K562 (cell line): Measurements from ENCODE around the gene VPS35L. TPM values are rescaled to one million over a fixed set of nuclear protein-coding genes. Genes with fewer than 3 reads are reported as not detected.

ENCODE experiments used
- ATAC-seq: fragments of 200-7000 bp; cut with Tn5 transposase; 3 replicates; pipeline ENCODE4 v1.9.1; 2020; ENCODE audit warnings: moderate library complexity
- BruUV-seq: library from RNA; stranded (reverse); fragments of 400-500 nt; replicated peaks from 2 replicates; lab custom pipeline; 2021; lab: Mats Ljungman, UMichigan
- CTCF ChIA-PET: fragments of 300-600 bp; formaldehyde crosslinking; extraction: SDS; loops from one replicate; lab custom pipeline; 2021; ENCODE audit warnings: low intra/inter-chr PET ratio; lab: Yijun Ruan, JAX
- POLR2A ChIA-PET: fragments of 300-600, 350-650 bp; sonication (Branson Sonifier 250); formaldehyde crosslinking; extraction: SDS; loops from one replicate; lab custom pipeline; 2021; ENCODE audit warnings: antibody characterized with exemption, inconsistent platforms; lab: Yijun Ruan, JAX
- DNase-seq, 4 experiments: peaks; one replicate each; pipeline versions ENCODE4 v3.0.0 to v3.0.0-alpha.2; 2011 to 2018; ENCODE audit warnings: low spot score in 3 of 4, mixed read lengths in 3 of 4; ENCODE audit errors: extremely low read depth in 1 of 4
- FAIRE-seq: peaks from 2 replicates; lab custom pipeline; 2011; peaks lifted over from hg19 to GRCh38; lab: Jason Lieb, UNC
- H2AFZ ChIP-seq: 2 replicates; pipeline ENCODE4 v1.6.0; 2011; ENCODE audit warnings: low read depth, low read length, control low read depth, inconsistent platforms
- H3K27ac ChIP-seq: fragments of 200-600 bp; 3 replicates; pipeline ENCODE4 v1.8.0; 2011; ENCODE audit warnings: low read depth, mild to moderate bottlenecking, control low read depth, inconsistent platforms, low read length, moderate library complexity, mixed read lengths; ENCODE audit errors: extremely low read depth
- H3K27me3 ChIP-seq, 2 experiments: fragments of 300-600 bp in 1 of 2; 2 replicates in 1 of 2; 3 replicates in 1 of 2; pipeline versions ENCODE4 v1.6.0 to v1.8.0; 2011; ENCODE audit warnings: inconsistent platforms in 2 of 2, low read length in 2 of 2, mild to moderate bottlenecking in 1 of 2, mixed read lengths in 1 of 2, moderate library complexity in 1 of 2; ENCODE audit not compliant: control insufficient read depth in 2 of 2, insufficient read depth in 2 of 2
- H3K36me3 ChIP-seq: fragments of 300-600 bp; 3 replicates; pipeline ENCODE4 v1.8.0; 2011; ENCODE audit warnings: mild to moderate bottlenecking, low read length, inconsistent platforms; ENCODE audit not compliant: control insufficient read depth, insufficient read depth
- H3K4me1 ChIP-seq, 2 experiments: fragments of 200-600 bp in 1 of 2; replicated peaks in 1 of 2; 2 replicates in 1 of 2; 3 replicates in 1 of 2; pipeline versions ENCODE4 v1.5.1 to v1.8.0; 2011; ENCODE audit warnings: inconsistent platforms in 2 of 2, low read length in 2 of 2, mild to moderate bottlenecking in 1 of 2, mixed read lengths in 1 of 2, moderate library complexity in 1 of 2; ENCODE audit not compliant: control insufficient read depth in 2 of 2, insufficient read depth in 2 of 2
- H3K4me2 ChIP-seq: 2 replicates; pipeline ENCODE4 v1.6.1; 2011; ENCODE audit warnings: low read length, control low read depth, inconsistent platforms, mixed read lengths; ENCODE audit not compliant: insufficient read depth
- H3K4me3 ChIP-seq: fragments of 200-600 bp; sonication (generic), shearing (Covaris generic); 2 replicates; pipeline ENCODE4 v1.5.1; 2016; ENCODE audit warnings: control low read depth, inconsistent platforms
- H3K79me2 ChIP-seq: fragments of 200-600 bp; 3 replicates; pipeline ENCODE4 v1.8.0; 2011; ENCODE audit warnings: low read length, inconsistent platforms; ENCODE audit not compliant: control insufficient read depth, insufficient read depth
- H3K9ac ChIP-seq, 2 experiments: 2 replicates each; pipeline versions ENCODE4 v1.6.0 to v1.6.1; 2011; ENCODE audit warnings: low read depth in 2 of 2, low read length in 2 of 2, control low read depth in 1 of 2, inconsistent platforms in 1 of 2, mild to moderate bottlenecking in 1 of 2, mixed read lengths in 1 of 2; ENCODE audit not compliant: insufficient read depth in 1 of 2
- H3K9me1 ChIP-seq: one replicate; pipeline ENCODE4 v1.6.0; 2011; ENCODE audit warnings: inconsistent platforms, mild to moderate bottlenecking, low read length, moderate library complexity; ENCODE audit not compliant: control insufficient read depth, insufficient read depth
- H3K9me3 ChIP-seq: replicated peaks from 2 replicates; pipeline ENCODE4 v1.5.1; 2011; ENCODE audit warnings: low read depth, low read length, inconsistent platforms; ENCODE audit not compliant: control insufficient read depth, insufficient read depth
- H4K20me1 ChIP-seq: replicated peaks from 2 replicates; pipeline ENCODE4 v1.6.1; 2011; ENCODE audit warnings: low read length, inconsistent platforms, mixed read lengths; ENCODE audit not compliant: control insufficient read depth, insufficient read depth
- KHSRP ChIP-seq: fragments of 450-650 bp; IDR thresholded peaks from 2 replicates; pipeline ENCODE4 v1.6.1; 2017
- NR2C2 ChIP-seq, 2 experiments: fragments of 200-800 bp in 1 of 2; sonication (Bioruptor generic) in 1 of 2; sonication (generic) in 1 of 2; formaldehyde crosslinking in 1 of 2; IDR thresholded peaks; 2 replicates each; pipeline versions ENCODE4 v1.6.1 to v1.8.0; 2016 to 2022; ENCODE audit warnings: mild to moderate bottlenecking in 1 of 2, missing compliant biosample characterization in 1 of 2, missing genetic modification characterization in 1 of 2, missing genetic modification reagents in 1 of 2
- PCBP2 ChIP-seq: fragments of 200-400 bp; formaldehyde crosslinking; IDR thresholded peaks from 2 replicates; pipeline ENCODE4 v1.6.1; 2018; ENCODE audit warnings: low read length, low read depth, mild to moderate bottlenecking, moderate library complexity; ENCODE audit not compliant: poor library complexity, severe bottlenecking
- SETDB1 ChIP-seq: IDR thresholded peaks from one replicate; pipeline ENCODE4 v1.6.1; 2012; ENCODE audit warnings: low read length, control low read depth, inconsistent platforms
- ZNF253 ChIP-seq: fragments of 250-450 bp; sonication (Bioruptor Pico); conservative IDR thresholded peaks from 2 replicates; pipeline ENCODE4 v1.6.1; 2021; ENCODE audit warnings: mild to moderate bottlenecking
- WGBS: fragments of 100-300 bp; shearing (Covaris generic); methylation state at CpG from one replicate; pipeline ENCODE4 v1.1.6; 2016; ENCODE audit warnings: low coverage, mixed read lengths; ENCODE audit not compliant: insufficient coverage; ENCODE audit errors: missing lambda C conversion rate; 5-methylcytosine and 5-hydroxymethylcytosine counted together
- in situ Hi-C: fragments of 300-500 bp; cut with MboI; formaldehyde crosslinking; loops from 4 replicates; pipeline ENCODE4 v1.15.0; 2018; ENCODE audit warnings: inconsistent platforms, mixed read lengths
- intact Hi-C: fragments of 100-400 bp; cut with micrococcal nuclease; formaldehyde crosslinking; loops from 2 replicates; pipeline ENCODE4 v1.14.2; 2022
- polyA plus RNA-seq, 8 experiments: library from polyadenylated mRNA; depleted of rRNA in 4 of 8; stranded (reverse) in 5 of 8; unstranded in 3 of 8; fragments of >200 nt; fragmentation: Nextera tagmentation in 2 of 8; fragmentation: Illumina TruSeq in 1 of 8; extraction: Ambion mirVana in 2 of 8; extraction: Trizol in 1 of 8; gene quantifications; 2 replicates each; pipeline versions ENCODE4 v1.2.1 to v1.2.3, GENCODE V29; 2011 to 2014; ENCODE audit warnings: inconsistent platforms in 1 of 8, missing spikeins in 1 of 8
- total RNA-seq, 7 experiments: library from RNA; depleted of rRNA in 6 of 7; stranded (reverse); fragments of >200 nt in 6 of 7; fragmentation: Illumina TruSeq in 2 of 7; extraction: Trizol in 2 of 7; gene quantifications; 2 replicates each; pipeline versions ENCODE4 v1.2.1 to v1.2.3, GENCODE V29; 2011 to 2021; ENCODE audit warnings: low replicate concordance in 1 of 7
- TF ChIP-seq, protein P1 (sequence below): fragments of 450-650 bp; IDR thresholded peaks from one replicate; pipeline ENCODE4 v1.6.1; 2018; ENCODE audit warnings: mild to moderate bottlenecking, moderate library complexity; ENCODE audit not compliant: partially characterized antibody

VPS35L gene
- total and polyA plus RNA-seq, 9 of the 15 experiments (the other 6 are each of a cell fraction or from before 2014, with no cell fraction given): 10.2 to 30.4 (median 20.1) TPM

DNA sequence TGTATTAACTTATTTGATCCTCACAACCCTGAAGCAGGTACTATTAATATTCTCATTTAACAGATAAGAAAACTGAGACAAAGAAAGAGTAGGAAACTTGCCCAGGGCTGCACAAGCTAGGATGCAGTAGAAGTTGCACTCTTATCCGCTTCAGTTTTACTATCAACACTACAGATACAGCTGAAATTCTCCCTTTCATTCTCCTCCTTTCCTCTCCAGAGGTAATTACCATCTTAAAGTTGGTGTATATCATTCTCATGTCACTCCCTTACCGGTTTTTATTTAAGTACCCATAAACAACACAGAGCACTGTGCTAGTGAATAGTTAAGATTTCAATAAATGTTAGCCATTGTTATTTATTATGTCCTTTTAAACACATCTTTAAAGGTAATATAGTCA is 37.1 kb upstream of the VPS35L start:
- H3K4me3 ChIP-seq: no peak overlapping the region
- no peak for ATAC-seq
- ChIA-PET POLR2A (interaction anchor here (1.4 kb wide), 1 partner anchor 10 kb away, joined by 4 read pairs; no protein-coding TSS in a partner anchor), CTCF (no interaction called here)
- H3K4me1 ChIP-seq: peaks cover 18 to 39% of the 10 kb centered on the region in 2 experiments; a peak in 4 of 5 replicates
- in situ Hi-C loops (loop anchor here (10.0 kb wide), 1 partner anchor 434 kb away; no protein-coding TSS in a partner anchor), intact Hi-C loops (no loop called here)
- H3K4me2 ChIP-seq: no peak overlapping the region
- TF ChIP-seq SETDB1 (no peak), KHSRP (no peak), PCBP2 (no peak), NR2C2 (CRISPR knock-in tag; IDR thresholded peaks at IDR 0.05) (no peak), NR2C2 (tag; IDR thresholded peaks at IDR 0.05) (no peak), ZNF253 (CRISPR knock-in tag) (no peak)
- TF ChIP-seq, protein P1, sequence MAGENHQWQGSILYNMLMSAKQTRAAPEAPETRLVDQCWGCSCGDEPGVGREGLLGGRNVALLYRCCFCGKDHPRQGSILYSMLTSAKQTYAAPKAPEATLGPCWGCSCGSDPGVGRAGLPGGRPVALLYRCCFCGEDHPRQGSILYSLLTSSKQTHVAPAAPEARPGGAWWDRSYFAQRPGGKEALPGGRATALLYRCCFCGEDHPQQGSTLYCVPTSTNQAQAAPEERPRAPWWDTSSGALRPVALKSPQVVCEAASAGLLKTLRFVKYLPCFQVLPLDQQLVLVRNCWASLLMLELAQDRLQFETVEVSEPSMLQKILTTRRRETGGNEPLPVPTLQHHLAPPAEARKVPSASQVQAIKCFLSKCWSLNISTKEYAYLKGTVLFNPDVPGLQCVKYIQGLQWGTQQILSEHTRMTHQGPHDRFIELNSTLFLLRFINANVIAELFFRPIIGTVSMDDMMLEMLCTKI: no peak
- TF ChIP-seq, all 486 proteins: peak for 0
- WGBS: 27% methylated on average over 2 of the region's 2 CpGs
- Histone ChIP-seq H3K27ac (no peak overlapping the region), H2AFZ (no peak overlapping the region), H3K9me3 (no peaks in the 10 kb centered on the region), H3K36me3 (peaks cover 35% of the 10 kb centered on the region), H3K9me1 (no peaks in the 10 kb centered on the region), H3K79me2 (peaks cover 43% of the 10 kb centered on the region), H3K9ac (no peak overlapping the region), H4K20me1 (no peaks in the 10 kb centered on the region), H3K27me3 (no peaks in the 10 kb centered on the region)
- FAIRE-seq: no peak
- DNase-seq: no peak
- no TSS peak for BruUV-seq
